Measurements from ENCODE around the gene TNFAIP8. TPM values are rescaled to one million over a fixed set of nuclear protein-coding genes. Genes with fewer than 3 reads are reported as not detected.

The TNFAIP8 gene
- total and polyA plus RNA-seq, 9 of the 15 experiments (the other 6 are each of a cell fraction or from before 2014, with no cell fraction given), result 29.9 to 52.2 (median 44.8) TPM

DNA sequence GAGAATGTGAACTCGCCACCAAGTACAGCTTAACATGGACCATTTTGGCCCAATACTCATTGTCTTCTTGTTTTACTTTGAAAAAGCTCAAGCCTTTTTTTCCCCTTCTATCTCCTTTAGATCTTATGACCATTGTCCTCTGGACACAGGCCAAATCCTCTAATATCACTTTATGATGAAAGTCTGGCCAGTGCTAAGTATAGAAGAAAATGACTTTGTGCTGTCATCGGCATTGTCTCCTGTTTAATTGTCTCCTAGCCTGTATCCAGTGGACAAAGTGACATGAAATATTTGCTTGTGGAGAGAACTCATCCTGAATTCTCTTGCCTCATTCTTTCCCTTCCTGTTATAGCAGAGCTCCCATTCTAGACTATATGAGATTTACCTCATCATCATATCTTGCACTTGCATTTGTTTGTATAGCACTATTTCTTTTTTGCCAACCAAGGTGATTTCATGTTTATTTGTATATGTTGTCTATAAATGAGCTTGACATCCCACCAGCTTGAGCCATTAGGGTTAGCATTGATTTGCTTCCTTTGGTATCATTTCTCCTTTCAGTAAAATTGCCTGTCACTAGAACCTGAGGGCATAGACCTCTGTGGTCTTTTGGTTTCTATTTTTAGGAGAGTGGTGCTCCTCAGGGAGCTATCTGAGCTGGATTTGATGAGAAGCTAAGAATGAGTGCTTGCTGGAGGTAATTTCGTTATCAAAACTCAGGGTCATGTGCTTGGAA is 18.8 kb upstream of the TNFAIP8 start (continued):
- TF ChIP-seq MNT (conservative IDR thresholded peaks at IDR 0.05) (no peak), ZC3H4 (CRISPR knock-in tag; IDR thresholded peaks at IDR 0.05; ENCODE audit: borderline replicate concordance) (no peak), STAT5A (IDR thresholded peaks at IDR 0.05; ENCODE audit: borderline replicate concordance, low read length) (no peak), ZNF75A (CRISPR knock-in tag; IDR thresholded peaks at IDR 0.05) (no peak), NFIC (IDR thresholded peaks at IDR 0.05) (peak; percentile 70), RBM15 (IDR thresholded peaks at IDR 0.05; ENCODE audit: insufficient read depth, low read length) (no peak), PHB2 (IDR thresholded peaks at IDR 0.05; ENCODE audit: low read depth) (no peak), RFX1 (IDR thresholded peaks at IDR 0.05) (no peak), MIER1 (IDR thresholded peaks at IDR 0.05; ENCODE audit: low read depth) (no peak), HEY1 (CRISPR knock-in tag; IDR thresholded peaks at IDR 0.05; ENCODE audit: borderline replicate concordance) (no peak), MLX (CRISPR knock-in tag; conservative IDR thresholded peaks at IDR 0.05) (no peak), CEBPG (CRISPR knock-in tag; IDR thresholded peaks at IDR 0.05) (no peak), CEBPG (tag; conservative IDR thresholded peaks at IDR 0.05 in 1 of 2, IDR thresholded peaks at IDR 0.05 in 1 of 2) (peak; percentile 37 to 47; a peak in 2 of 4 replicates)
- TF ChIP-seq, protein P1, sequence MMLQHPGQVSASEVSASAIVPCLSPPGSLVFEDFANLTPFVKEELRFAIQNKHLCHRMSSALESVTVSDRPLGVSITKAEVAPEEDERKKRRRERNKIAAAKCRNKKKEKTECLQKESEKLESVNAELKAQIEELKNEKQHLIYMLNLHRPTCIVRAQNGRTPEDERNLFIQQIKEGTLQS (IDR thresholded peaks at IDR 0.05), result peak; percentile 16; the same call in 1 of the 2 replicates
- TF ChIP-seq, protein P1 (CRISPR knock-in tag; conservative IDR thresholded peaks at IDR 0.05), result no peak
